SK-N-SH (cell line): ENCODE results near the gene AMPH. TPM values are rescaled to one million over a fixed set of nuclear protein-coding genes. Genes with fewer than 3 reads are reported as not detected.

ENCODE experiments used
- CTCF ChIA-PET: fragments of 300-600, 350-600 bp; formaldehyde crosslinking; extraction: SDS; loops from one replicate; lab custom pipeline; 2021; lab: Yijun Ruan, JAX
- POLR2A ChIA-PET: fragments of 350-600 bp; sonication (Branson Sonifier 250); formaldehyde crosslinking; extraction: SDS; loops from one replicate; lab custom pipeline; 2020; ENCODE audit warnings: antibody characterized with exemption, inconsistent platforms; lab: Yijun Ruan, JAX
- DNase-seq: peaks from one replicate; pipeline ENCODE4 v3.0.0; 2012
- H2AFZ ChIP-seq: fragments of 200-600 bp; sonication (generic); 2 replicates; pipeline ENCODE4 v1.8.1; 2016; ENCODE audit warnings: antibody characterized with exemption, mild to moderate bottlenecking, low read depth
- H3F3A ChIP-seq: fragments of 200-600 bp; sonication (generic); replicated peaks from 2 replicates; pipeline ENCODE3; 2016; ENCODE audit warnings: antibody characterized with exemption, mild to moderate bottlenecking; ENCODE audit not compliant: insufficient read depth
- H3K27ac ChIP-seq, 2 experiments: fragments of 200-500 bp in 1 of 2; fragments of 200-600 bp in 1 of 2; sonication (Bioruptor generic) in 1 of 2; sonication (generic), shearing (Covaris generic) in 1 of 2; 2 replicates each; pipeline versions ENCODE4 v1.5.1 to v1.6.1; 2014 to 2016; ENCODE audit warnings: low read depth in 2 of 2, inconsistent platforms in 1 of 2, low read length in 1 of 2, mild to moderate bottlenecking in 1 of 2, mixed read lengths in 1 of 2
- H3K27me3 ChIP-seq: fragments of 200-600 bp; sonication (generic), shearing (Covaris generic); 2 replicates; pipeline ENCODE4 v1.6.1; 2016; ENCODE audit warnings: mixed run types; ENCODE audit not compliant: insufficient read depth
- H3K36me3 ChIP-seq, 2 experiments: fragments of 200-500 bp in 1 of 2; fragments of 200-600 bp in 1 of 2; sonication (Bioruptor generic) in 1 of 2; sonication (generic) in 1 of 2; replicated peaks in 1 of 2; 2 replicates each; pipeline versions ENCODE3 to v1.5.1; 2014 to 2016; ENCODE audit warnings: low read length in 1 of 2, mild to moderate bottlenecking in 1 of 2; ENCODE audit not compliant: insufficient read depth in 2 of 2, control insufficient read depth in 1 of 2
- H3K4me1 ChIP-seq, 2 experiments: fragments of 200-500 bp in 1 of 2; fragments of 200-600 bp in 1 of 2; sonication (Bioruptor generic) in 1 of 2; sonication (generic), shearing (Covaris generic) in 1 of 2; 2 replicates each; pipeline versions ENCODE4 v1.5.1 to v1.6.1; 2014 to 2016; ENCODE audit warnings: low read depth in 1 of 2, low read length in 1 of 2, mixed run types in 1 of 2; ENCODE audit not compliant: insufficient read depth in 2 of 2, control insufficient read depth in 1 of 2
- H3K4me2 ChIP-seq: fragments of 200-600 bp; sonication (generic), shearing (Covaris generic); 2 replicates; pipeline ENCODE4 v1.6.1; 2017; ENCODE audit warnings: mixed run types
- H3K4me3 ChIP-seq, 2 experiments: fragments of 200-500 bp in 1 of 2; fragments of 200-600 bp in 1 of 2; sonication (Bioruptor generic) in 1 of 2; sonication (generic), shearing (Covaris generic) in 1 of 2; 2 replicates each; pipeline versions ENCODE4 v1.5.1 to v1.8.1; 2014 to 2016; ENCODE audit warnings: low read depth in 2 of 2, inconsistent platforms in 1 of 2, low read length in 1 of 2, mild to moderate bottlenecking in 1 of 2, mixed read lengths in 1 of 2, moderate library complexity in 1 of 2
- H3K79me2 ChIP-seq: fragments of 200-600 bp; sonication (generic); 2 replicates; pipeline ENCODE4 v1.8.1; 2017; ENCODE audit warnings: mild to moderate bottlenecking; ENCODE audit not compliant: insufficient read depth
- H3K9ac ChIP-seq: fragments of 200-600 bp; sonication (generic); 2 replicates; pipeline ENCODE4 v1.6.1; 2017; ENCODE audit warnings: mixed run types
- H3K9me2 ChIP-seq: fragments of 200-600 bp; sonication (generic); 2 replicates; pipeline ENCODE4 v1.6.1; 2017; ENCODE audit warnings: mixed run types
- H3K9me3 ChIP-seq: fragments of 200-600 bp; sonication (generic); 2 replicates; pipeline ENCODE4 v1.6.1; 2017; ENCODE audit warnings: mixed run types, mild to moderate bottlenecking, moderate library complexity
- H4K20me1 ChIP-seq: fragments of 200-600 bp; sonication (generic); 2 replicates; pipeline ENCODE4 v1.6.1; 2017; ENCODE audit warnings: mild to moderate bottlenecking, mixed run types; ENCODE audit not compliant: insufficient read depth
- CHD2 ChIP-seq: fragments of 150-350 bp; IDR thresholded peaks from 2 replicates; pipeline ENCODE4 v1.6.1; 2018; ENCODE audit warnings: low read length; ENCODE audit not compliant: partially characterized antibody
- ELF1 ChIP-seq: IDR thresholded peaks from 2 replicates; pipeline ENCODE4 v1.4.0; 2012
- EP300 ChIP-seq, 2 experiments: IDR thresholded peaks; 2 replicates each; pipeline versions ENCODE4 v1.4.0 to v1.6.1; 2012; ENCODE audit warnings: borderline replicate concordance in 1 of 2, low read depth in 1 of 2, low read length in 1 of 2
- FOSL2 ChIP-seq: IDR thresholded peaks from 2 replicates; pipeline ENCODE4 v1.4.0; 2012; ENCODE audit warnings: low read depth, mild to moderate bottlenecking, moderate library complexity, borderline replicate concordance
- FOXM1 ChIP-seq: IDR thresholded peaks from 2 replicates; pipeline ENCODE4 v1.4.0; 2012; ENCODE audit warnings: low read depth, mild to moderate bottlenecking
- JUND ChIP-seq: IDR thresholded peaks from 2 replicates; pipeline ENCODE4 v1.4.0; 2012
- MEF2A ChIP-seq: IDR thresholded peaks from 2 replicates; pipeline ENCODE4 v1.4.0; 2012; ENCODE audit warnings: low read depth, borderline replicate concordance
- NRF1 ChIP-seq: IDR thresholded peaks from 2 replicates; pipeline ENCODE4 v1.6.1; 2012; ENCODE audit warnings: low read depth, mild to moderate bottlenecking, low read length
- POLR2AphosphoS5 ChIP-seq: IDR thresholded peaks from 2 replicates; pipeline ENCODE4 v1.6.1; 2012; ENCODE audit warnings: low read depth, low read length
- RAD21 ChIP-seq: IDR thresholded peaks from 2 replicates; pipeline ENCODE4 v1.6.1; 2012; ENCODE audit warnings: mild to moderate bottlenecking, low read length
- RCOR1 ChIP-seq: fragments of 150-350 bp; IDR thresholded peaks from 2 replicates; pipeline ENCODE4 v1.6.1; 2017; ENCODE audit warnings: antibody characterized with exemption, low read length
- RXRA ChIP-seq: IDR thresholded peaks from 2 replicates; pipeline ENCODE4 v1.4.0; 2012; ENCODE audit warnings: low read depth, mild to moderate bottlenecking, borderline replicate concordance
- SMC3 ChIP-seq: IDR thresholded peaks from 2 replicates; pipeline ENCODE4 v1.6.1; 2012; ENCODE audit warnings: low read depth, low read length, improper control_type of control experiment
- TCF12 ChIP-seq: IDR thresholded peaks from 2 replicates; pipeline ENCODE4 v1.4.0; 2012
- TEAD4 ChIP-seq: IDR thresholded peaks from 2 replicates; pipeline ENCODE4 v1.4.0; 2012; ENCODE audit warnings: mild to moderate bottlenecking, borderline replicate concordance; ENCODE audit not compliant: insufficient read depth
- YY1 ChIP-seq: IDR thresholded peaks from 2 replicates; pipeline ENCODE4 v1.4.0; 2012; ENCODE audit warnings: low read depth, mild to moderate bottlenecking
- WGBS: methylation state at CpG from one replicate; pipeline ENCODE4 v1.1.6; 2017; ENCODE audit warnings: low lambda C conversion rate; 5-methylcytosine and 5-hydroxymethylcytosine counted together
- polyA plus RNA-seq, 3 experiments: library from polyadenylated mRNA; depleted of rRNA; stranded (reverse); fragments of >200 nt; gene quantifications; 2 replicates each; pipeline ENCODE4 v1.2.3, GENCODE V29; 2012
- TF ChIP-seq, protein P1 (sequence below): IDR thresholded peaks from 2 replicates; pipeline ENCODE4 v1.6.1; 2012; ENCODE audit warnings: mild to moderate bottlenecking, low read depth, low read length, moderate library complexity
- TF ChIP-seq, protein P2 (sequence below): IDR thresholded peaks from 2 replicates; pipeline ENCODE4; 2012
- TF ChIP-seq, protein P3 (sequence below): IDR thresholded peaks from 2 replicates; pipeline ENCODE4 v1.4.0; 2012; ENCODE audit warnings: low read depth, borderline replicate concordance

The AMPH gene
- polyA plus RNA-seq, 1 of the 3 experiments (the other 2 are of a cell fraction) = 0.08 TPM

DNA sequence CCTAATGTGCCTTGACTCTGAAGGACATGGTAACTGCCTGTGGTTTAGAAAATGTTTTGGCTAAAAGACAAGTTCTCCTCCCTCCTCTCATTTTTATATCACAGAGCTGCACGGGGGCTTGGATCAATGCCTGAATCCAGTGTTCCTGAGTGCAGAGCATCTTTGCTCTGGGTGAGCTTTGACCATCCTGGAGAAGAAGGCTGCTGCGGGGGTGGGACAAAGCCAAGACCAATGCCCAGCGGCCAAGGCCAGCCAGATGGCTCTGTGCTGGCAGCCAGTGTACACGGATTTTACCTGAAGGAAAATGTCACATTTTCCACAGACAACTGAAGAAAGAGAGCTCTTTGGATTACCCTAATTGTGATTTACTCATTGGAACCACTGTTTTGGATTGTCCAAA lies 255.7 kb downstream of the AMPH start:
- no peaks in the 10 kb centered on the region for H3F3A ChIP-seq
- H3K27me3 ChIP-seq = no peaks in the 10 kb centered on the region; the same call in 1 of the 2 replicates
- H2AFZ ChIP-seq = no peak overlapping the region
- H3K4me3 ChIP-seq = no peak overlapping the region
- no peak for DNase-seq
- CTCF ChIA-PET = interaction anchor here (0.8 to 6.3 kb wide), 16 partner anchors 8 to 475 kb away, joined by 3 to 31 read pairs (median 10); partner anchors contain the start of gene SFRP4
- no peaks in the 10 kb centered on the region for H3K9me2 ChIP-seq
- POLR2A ChIA-PET = no interaction called here
- H3K36me3 ChIP-seq = no peaks in the 10 kb centered on the region
- no peak overlapping the region for H3K27ac ChIP-seq
- no peak overlapping the region for H3K4me2 ChIP-seq
- no peaks in the 10 kb centered on the region for H3K79me2 ChIP-seq
- no peak overlapping the region for H3K9ac ChIP-seq
- H4K20me1 ChIP-seq = no peaks in the 10 kb centered on the region
- 19% methylated on average over 4 of the region's 4 CpGs for WGBS
- no peaks in the 10 kb centered on the region for H3K9me3 ChIP-seq
- no peak for TF ChIP-seq ELF1
- TF ChIP-seq MEF2A = no peak
- TF ChIP-seq SMC3 = no peak
- no peak for TF ChIP-seq EP300 (IDR thresholded peaks at IDR 0.05; ENCODE audit: borderline replicate concordance in 1 of 2, low read depth in 1 of 2, low read length in 1 of 2)
- TF ChIP-seq POLR2AphosphoS5 = no peak
- no peak for TF ChIP-seq TEAD4
- no peak for TF ChIP-seq FOSL2
- TF ChIP-seq YY1 = no peak
- no peak for TF ChIP-seq FOXM1
- TF ChIP-seq, protein P1, sequence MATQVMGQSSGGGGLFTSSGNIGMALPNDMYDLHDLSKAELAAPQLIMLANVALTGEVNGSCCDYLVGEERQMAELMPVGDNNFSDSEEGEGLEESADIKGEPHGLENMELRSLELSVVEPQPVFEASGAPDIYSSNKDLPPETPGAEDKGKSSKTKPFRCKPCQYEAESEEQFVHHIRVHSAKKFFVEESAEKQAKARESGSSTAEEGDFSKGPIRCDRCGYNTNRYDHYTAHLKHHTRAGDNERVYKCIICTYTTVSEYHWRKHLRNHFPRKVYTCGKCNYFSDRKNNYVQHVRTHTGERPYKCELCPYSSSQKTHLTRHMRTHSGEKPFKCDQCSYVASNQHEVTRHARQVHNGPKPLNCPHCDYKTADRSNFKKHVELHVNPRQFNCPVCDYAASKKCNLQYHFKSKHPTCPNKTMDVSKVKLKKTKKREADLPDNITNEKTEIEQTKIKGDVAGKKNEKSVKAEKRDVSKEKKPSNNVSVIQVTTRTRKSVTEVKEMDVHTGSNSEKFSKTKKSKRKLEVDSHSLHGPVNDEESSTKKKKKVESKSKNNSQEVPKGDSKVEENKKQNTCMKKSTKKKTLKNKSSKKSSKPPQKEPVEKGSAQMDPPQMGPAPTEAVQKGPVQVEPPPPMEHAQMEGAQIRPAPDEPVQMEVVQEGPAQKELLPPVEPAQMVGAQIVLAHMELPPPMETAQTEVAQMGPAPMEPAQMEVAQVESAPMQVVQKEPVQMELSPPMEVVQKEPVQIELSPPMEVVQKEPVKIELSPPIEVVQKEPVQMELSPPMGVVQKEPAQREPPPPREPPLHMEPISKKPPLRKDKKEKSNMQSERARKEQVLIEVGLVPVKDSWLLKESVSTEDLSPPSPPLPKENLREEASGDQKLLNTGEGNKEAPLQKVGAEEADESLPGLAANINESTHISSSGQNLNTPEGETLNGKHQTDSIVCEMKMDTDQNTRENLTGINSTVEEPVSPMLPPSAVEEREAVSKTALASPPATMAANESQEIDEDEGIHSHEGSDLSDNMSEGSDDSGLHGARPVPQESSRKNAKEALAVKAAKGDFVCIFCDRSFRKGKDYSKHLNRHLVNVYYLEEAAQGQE = no peak
- TF ChIP-seq CHD2 = no peak
- TF ChIP-seq, protein P2, sequence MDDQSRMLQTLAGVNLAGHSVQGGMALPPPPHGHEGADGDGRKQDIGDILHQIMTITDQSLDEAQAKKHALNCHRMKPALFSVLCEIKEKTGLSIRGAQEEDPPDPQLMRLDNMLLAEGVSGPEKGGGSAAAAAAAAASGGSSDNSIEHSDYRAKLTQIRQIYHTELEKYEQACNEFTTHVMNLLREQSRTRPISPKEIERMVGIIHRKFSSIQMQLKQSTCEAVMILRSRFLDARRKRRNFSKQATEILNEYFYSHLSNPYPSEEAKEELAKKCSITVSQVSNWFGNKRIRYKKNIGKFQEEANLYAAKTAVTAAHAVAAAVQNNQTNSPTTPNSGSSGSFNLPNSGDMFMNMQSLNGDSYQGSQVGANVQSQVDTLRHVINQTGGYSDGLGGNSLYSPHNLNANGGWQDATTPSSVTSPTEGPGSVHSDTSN = no peak
- TF ChIP-seq RAD21 = no peak
- no peak for TF ChIP-seq NRF1
- TF ChIP-seq RXRA = no peak
- no peak for TF ChIP-seq JUND
- no peak for TF ChIP-seq TCF12
- TF ChIP-seq, protein P3, sequence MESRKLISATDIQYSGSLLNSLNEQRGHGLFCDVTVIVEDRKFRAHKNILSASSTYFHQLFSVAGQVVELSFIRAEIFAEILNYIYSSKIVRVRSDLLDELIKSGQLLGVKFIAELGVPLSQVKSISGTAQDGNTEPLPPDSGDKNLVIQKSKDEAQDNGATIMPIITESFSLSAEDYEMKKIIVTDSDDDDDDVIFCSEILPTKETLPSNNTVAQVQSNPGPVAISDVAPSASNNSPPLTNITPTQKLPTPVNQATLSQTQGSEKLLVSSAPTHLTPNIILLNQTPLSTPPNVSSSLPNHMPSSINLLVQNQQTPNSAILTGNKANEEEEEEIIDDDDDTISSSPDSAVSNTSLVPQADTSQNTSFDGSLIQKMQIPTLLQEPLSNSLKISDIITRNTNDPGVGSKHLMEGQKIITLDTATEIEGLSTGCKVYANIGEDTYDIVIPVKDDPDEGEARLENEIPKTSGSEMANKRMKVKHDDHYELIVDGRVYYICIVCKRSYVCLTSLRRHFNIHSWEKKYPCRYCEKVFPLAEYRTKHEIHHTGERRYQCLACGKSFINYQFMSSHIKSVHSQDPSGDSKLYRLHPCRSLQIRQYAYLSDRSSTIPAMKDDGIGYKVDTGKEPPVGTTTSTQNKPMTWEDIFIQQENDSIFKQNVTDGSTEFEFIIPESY = no peak
- no peak for TF ChIP-seq RCOR1
- no peaks in the 10 kb centered on the region; a peak in 1 of 4 replicates for H3K4me1 ChIP-seq
